ENCODE data around the gene EPB41L4A. TPM values are rescaled to one million over a fixed set of nuclear protein-coding genes. Genes with fewer than 3 reads are reported as not detected.

Gene EPB41L4A
- total RNA-seq, 1 donor from 2014 or later = 27.2 TPM

DNA sequence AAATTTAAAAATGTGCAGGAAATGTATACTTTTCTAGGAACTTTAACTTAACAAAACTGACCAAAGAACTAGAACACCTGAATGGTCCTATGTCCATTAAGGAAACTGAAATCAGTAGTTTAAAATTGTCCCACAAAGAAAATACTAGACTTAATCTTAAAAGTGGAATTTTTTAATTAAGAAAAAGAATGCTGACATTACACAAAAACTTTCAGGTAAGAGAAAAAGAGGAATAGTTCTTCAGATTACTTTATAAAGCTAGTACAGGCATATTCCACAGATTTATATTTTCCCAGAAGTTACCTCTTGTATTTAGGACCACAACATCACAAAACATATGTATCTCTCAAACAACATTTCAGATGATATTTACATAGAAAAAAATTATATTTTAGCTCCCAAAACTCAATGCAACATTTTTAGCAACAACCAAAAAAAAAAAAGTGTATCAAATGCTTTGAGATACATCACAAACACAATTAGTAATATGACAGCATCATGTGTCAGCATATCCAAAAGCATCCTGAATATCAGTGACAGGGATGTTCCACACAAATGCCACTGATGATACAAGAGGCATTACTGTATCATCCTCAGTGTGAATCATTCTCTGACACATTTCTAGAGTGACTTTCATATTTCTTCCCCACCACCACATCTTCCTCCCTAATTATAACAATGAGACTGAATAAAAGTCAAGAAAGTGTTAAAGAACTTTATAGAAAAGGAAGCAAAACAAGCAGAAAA, 264.0 kb downstream of the EPB41L4A start:
- H3K27me3 Mint-ChIP-seq = peaks cover 5% of the 10 kb centered on the region
- no peaks in the 10 kb centered on the region for H3K4me1 Mint-ChIP-seq (ENCODE audit: unreplicated experiment)
- TF ChIP-seq, protein P1, sequence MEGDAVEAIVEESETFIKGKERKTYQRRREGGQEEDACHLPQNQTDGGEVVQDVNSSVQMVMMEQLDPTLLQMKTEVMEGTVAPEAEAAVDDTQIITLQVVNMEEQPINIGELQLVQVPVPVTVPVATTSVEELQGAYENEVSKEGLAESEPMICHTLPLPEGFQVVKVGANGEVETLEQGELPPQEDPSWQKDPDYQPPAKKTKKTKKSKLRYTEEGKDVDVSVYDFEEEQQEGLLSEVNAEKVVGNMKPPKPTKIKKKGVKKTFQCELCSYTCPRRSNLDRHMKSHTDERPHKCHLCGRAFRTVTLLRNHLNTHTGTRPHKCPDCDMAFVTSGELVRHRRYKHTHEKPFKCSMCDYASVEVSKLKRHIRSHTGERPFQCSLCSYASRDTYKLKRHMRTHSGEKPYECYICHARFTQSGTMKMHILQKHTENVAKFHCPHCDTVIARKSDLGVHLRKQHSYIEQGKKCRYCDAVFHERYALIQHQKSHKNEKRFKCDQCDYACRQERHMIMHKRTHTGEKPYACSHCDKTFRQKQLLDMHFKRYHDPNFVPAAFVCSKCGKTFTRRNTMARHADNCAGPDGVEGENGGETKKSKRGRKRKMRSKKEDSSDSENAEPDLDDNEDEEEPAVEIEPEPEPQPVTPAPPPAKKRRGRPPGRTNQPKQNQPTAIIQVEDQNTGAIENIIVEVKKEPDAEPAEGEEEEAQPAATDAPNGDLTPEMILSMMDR (conservative IDR thresholded peaks at IDR 0.05) = no peak
- no peak overlapping the region for H3K27ac Mint-ChIP-seq
- peaks cover under 1% of the 10 kb centered on the region for H3K36me3 Mint-ChIP-seq
- H3K4me3 Mint-ChIP-seq = no peak overlapping the region
- no peak for DNase-seq (ENCODE audit: extremely low spot score, unreplicated experiment)
- peaks cover under 1% of the 10 kb centered on the region for H3K9me3 Mint-ChIP-seq

DNA sequence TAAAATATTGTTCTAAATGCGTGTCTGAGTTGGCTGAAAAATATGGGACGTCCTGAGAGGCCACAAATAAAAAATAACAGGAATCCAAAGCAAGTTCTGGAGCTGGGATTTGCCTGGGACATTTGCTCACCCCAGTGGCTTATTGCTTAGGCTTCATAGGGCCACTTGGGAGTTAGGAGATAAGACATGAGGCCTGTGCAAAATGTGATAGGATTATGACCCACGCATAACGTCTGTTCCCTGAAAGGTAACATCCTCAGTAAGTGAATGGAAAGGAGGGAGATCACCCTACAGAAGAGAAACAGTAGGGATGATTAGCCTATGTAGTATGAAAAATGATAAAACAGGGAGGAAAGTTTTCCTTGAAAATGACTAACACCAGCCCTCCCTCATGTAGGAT, 269.4 kb downstream of the EPB41L4A start:
- Mint-ChIP-seq H3K27me3 (no peaks in the 10 kb centered on the region), H3K36me3 (no peaks in the 10 kb centered on the region), H3K27ac (no peak overlapping the region), H3K9me3 (no peaks in the 10 kb centered on the region), H3K4me3 (no peak overlapping the region), H3K4me1 (ENCODE audit: unreplicated experiment) (peaks cover 5% of the 10 kb centered on the region)
- TF ChIP-seq, protein P1 (conservative IDR thresholded peaks at IDR 0.05) = no peak
- no peak for DNase-seq (ENCODE audit: extremely low spot score, unreplicated experiment)

DNA sequence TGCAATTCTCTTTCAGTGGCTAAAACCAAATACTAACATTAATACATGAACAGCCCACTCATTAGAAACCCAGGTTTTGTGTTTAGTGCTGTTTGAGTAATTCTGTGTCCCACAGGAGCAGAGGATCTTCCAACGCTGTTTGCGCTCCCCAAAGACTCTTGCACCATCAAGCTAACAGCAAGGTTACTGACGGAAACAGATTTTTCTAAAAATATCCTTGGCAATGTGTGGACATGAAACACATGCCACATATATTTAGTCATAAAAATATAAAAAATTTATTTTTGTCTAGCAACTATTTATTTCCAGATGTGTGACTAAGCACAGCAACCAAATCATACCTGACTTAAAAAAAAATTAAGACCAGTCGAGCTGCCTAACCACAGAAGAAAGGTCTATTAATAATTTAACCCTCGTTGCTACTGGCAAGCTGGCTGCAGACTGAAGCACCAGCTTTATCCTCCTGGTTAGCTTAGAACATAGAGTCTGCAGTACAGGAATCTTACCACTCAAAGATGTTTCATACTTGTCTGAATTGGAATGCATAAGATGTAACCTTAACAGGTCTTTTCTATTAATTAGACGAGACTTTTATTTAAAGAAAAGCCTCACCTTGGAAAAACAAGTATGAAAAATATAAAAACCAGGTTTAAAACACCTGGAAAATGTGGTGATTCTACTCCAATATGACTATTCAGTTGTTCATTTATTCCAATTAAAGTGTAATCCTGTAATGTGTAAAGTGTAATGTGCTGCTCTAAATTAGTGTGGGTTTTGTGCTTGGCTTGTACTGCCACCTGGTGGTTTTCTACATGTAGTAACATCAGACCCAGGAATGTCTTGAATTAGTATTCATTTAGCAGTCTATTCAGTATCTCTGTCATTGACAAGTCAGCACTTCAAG, 272.5 kb downstream of the EPB41L4A start:
- Mint-ChIP-seq H3K9me3 (no peaks in the 10 kb centered on the region), H3K4me3 (no peak overlapping the region), H3K4me1 (ENCODE audit: unreplicated experiment) (peaks cover 5% of the 10 kb centered on the region), H3K27me3 (no peaks in the 10 kb centered on the region), H3K27ac (no peak overlapping the region), H3K36me3 (no peaks in the 10 kb centered on the region)
- TF ChIP-seq, protein P1 (conservative IDR thresholded peaks at IDR 0.05) = peak; percentile 93
- no peak for DNase-seq (ENCODE audit: extremely low spot score, unreplicated experiment)

GRCh38 chr5:112143690-112144089, 275.4 kb downstream of the EPB41L4A start:
- H3K36me3 Mint-ChIP-seq = no peaks in the 10 kb centered on the region
- peaks cover 5% of the 10 kb centered on the region for H3K4me1 Mint-ChIP-seq (ENCODE audit: unreplicated experiment)
- H3K4me3 Mint-ChIP-seq = no peak overlapping the region
- TF ChIP-seq, protein P1 (conservative IDR thresholded peaks at IDR 0.05) = no peak
- no peak for DNase-seq (ENCODE audit: extremely low spot score, unreplicated experiment)
- H3K27me3 Mint-ChIP-seq = no peaks in the 10 kb centered on the region
- H3K27ac Mint-ChIP-seq = no peak overlapping the region
- no peaks in the 10 kb centered on the region for H3K9me3 Mint-ChIP-seq

DNA sequence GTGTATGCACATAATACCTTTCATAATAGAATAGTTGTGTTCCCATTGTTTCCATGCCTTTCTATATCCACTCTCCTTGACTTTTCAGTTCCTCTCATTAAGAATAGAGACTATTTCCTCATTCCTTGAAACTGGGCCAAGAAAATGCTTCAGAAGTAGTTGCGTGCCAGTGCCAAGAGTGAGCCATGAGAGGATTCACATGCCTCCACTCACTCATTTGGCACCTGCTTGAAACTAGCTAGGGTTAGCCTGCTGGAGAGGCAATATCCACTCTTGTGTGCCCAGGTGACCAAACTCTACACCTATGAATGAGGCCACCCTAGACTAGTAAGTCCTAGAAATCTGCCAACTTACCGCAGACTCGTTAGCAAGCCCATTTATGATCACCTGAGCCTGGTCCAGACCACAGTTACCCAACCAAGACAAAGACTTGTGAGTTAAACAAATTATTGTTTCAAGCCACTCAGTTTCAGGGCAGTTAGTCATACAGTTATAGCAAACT, 276.3 kb downstream of the EPB41L4A start:
- Mint-ChIP-seq H3K9me3 (no peaks in the 10 kb centered on the region), H3K4me1 (ENCODE audit: unreplicated experiment) (peaks cover 5% of the 10 kb centered on the region), H3K4me3 (no peak overlapping the region)

More for the DNA sequence above, 276.3 kb downstream of the EPB41L4A start:
- no peaks in the 10 kb centered on the region for H3K27me3 Mint-ChIP-seq
- TF ChIP-seq, protein P1 (conservative IDR thresholded peaks at IDR 0.05) = no peak
- no peak for DNase-seq (ENCODE audit: extremely low spot score, unreplicated experiment)
- H3K27ac Mint-ChIP-seq = no peak overlapping the region
- H3K36me3 Mint-ChIP-seq = no peaks in the 10 kb centered on the region

Data from type B pancreatic cell (in vitro differentiated cells).